Fibroblast of mammary gland (primary cell): Measurements from ENCODE around the gene CD96.
"Not testable (repeated sequence)": the region's sequence is repeated elsewhere in the genome, so short reads cannot be mapped to it uniquely, and the experiment has no call there.

Source experiments
- DNase-seq: peaks from one replicate; pipeline ENCODE4 v3.0.0-alpha.2; 2010; ENCODE audit warnings: low read depth
- H3K4me3 ChIP-seq: 2 replicates; pipeline ENCODE4 v1.5.1; 2011; ENCODE audit warnings: low read depth, mild to moderate bottlenecking, low read length, moderate library complexity; ENCODE audit not compliant: control insufficient read depth
- CTCF ChIP-seq: conservative IDR thresholded peaks from 2 replicates; pipeline ENCODE4 v1.5.1; 2011; ENCODE audit warnings: low read depth, low read length, inconsistent platforms; ENCODE audit not compliant: control insufficient read depth, insufficient read depth

The CD96 gene

GRCh38 chr3:111669926-111670630 lies 128.1 kb downstream of the CD96 start:
- peak; percentile 34 for DNase-seq
- H3K4me3 ChIP-seq, result no peak overlapping the region
- TF ChIP-seq CTCF, result no peak

GRCh38 chr3:111672461-111672860 lies 130.5 kb downstream of the CD96 start:
- DNase-seq, H3K4me3 ChIP-seq: not testable (repeated sequence)

- TF ChIP-seq CTCF, result no peak
- H3K4me3 ChIP-seq, result no peak overlapping the region
Measured at GRCh38 chr3:111675846-111676210, 133.8 kb downstream of the CD96 start.

GRCh38 chr3:111676211-111677006 lies 134.4 kb downstream of the CD96 start:
- peak; percentile 12 for DNase-seq
- no peak overlapping the region for H3K4me3 ChIP-seq
- no peak for TF ChIP-seq CTCF

More at GRCh38 chr3:111675846-111676210, 133.8 kb downstream of the CD96 start:
- no peak for DNase-seq

- no peak for TF ChIP-seq CTCF
- no peak overlapping the region for H3K4me3 ChIP-seq
- no peak for DNase-seq
Measured at GRCh38 chr3:111677007-111677392, 135.0 kb downstream of the CD96 start.

- H3K4me3 ChIP-seq, result no peak overlapping the region
- no peak for DNase-seq
- TF ChIP-seq CTCF, result no peak
Measured at GRCh38 chr3:111681661-111682426, 139.8 kb downstream of the CD96 start.

- no peak for DNase-seq
- H3K4me3 ChIP-seq, result no peak overlapping the region
- TF ChIP-seq CTCF, result no peak
Measured at GRCh38 chr3:111684640-111685039, 142.6 kb downstream of the CD96 start.
